Prostate gland (tissue), 2 donors: Measurements from ENCODE around the gene COL4A3. TPM values are rescaled to one million over a fixed set of nuclear protein-coding genes. Genes with fewer than 3 reads are reported as not detected.

Experiments
- DNase-seq: peaks from one replicate; pipeline ENCODE4 v3.0.0-alpha.2; 2019; ENCODE audit warnings: low spot score
- H3K27ac ChIP-seq, 2 donors: fragments of 200-600 bp; sonication (generic); 2 replicates each; pipeline ENCODE4 v1.5.1; 2017 to 2019
- H3K27me3 ChIP-seq: fragments of 200-600 bp; sonication (generic); replicated peaks from 2 replicates; pipeline ENCODE4 v1.5.1; 2019; ENCODE audit not compliant: insufficient read depth
- H3K36me3 ChIP-seq, 2 donors: fragments of 200-600 bp; sonication (generic); 1 replicate in 1 of 2; 2 replicates in 1 of 2; pipeline versions ENCODE4 v1.5.1 to v1.8.1; 2017 to 2019
- H3K4me1 ChIP-seq: fragments of 200-600 bp; sonication (generic); replicated peaks from 2 replicates; pipeline ENCODE4 v1.5.1; 2019
- H3K4me3 ChIP-seq, 2 donors: fragments of 200-600 bp; sonication (generic); 2 replicates each; pipeline ENCODE4 v1.5.1; 2017 to 2019
- H3K9me3 ChIP-seq: fragments of 200-600 bp; sonication (generic); 2 replicates; pipeline ENCODE4 v1.5.1; 2017
- POLR2A ChIP-seq: fragments of 450-650 bp; IDR thresholded peaks from one replicate; pipeline ENCODE4 v1.6.1; 2016; ENCODE audit warnings: antibody characterized with exemption, mild to moderate bottlenecking
- POLR2AphosphoS5 ChIP-seq: sonication (generic); formaldehyde crosslinking; IDR thresholded peaks from one replicate; pipeline ENCODE4 v1.6.1; 2017; ENCODE audit warnings: antibody characterized with exemption
- WGBS: methylation state at CpG from one replicate; pipeline ENCODE4 v1.1.5; 2018; 5-methylcytosine and 5-hydroxymethylcytosine counted together
- intact Hi-C: fragments of 100-400 bp; cut with DNase I; formaldehyde crosslinking; loops from one replicate; pipeline ENCODE4 v1.14.2; 2022
- total RNA-seq, 2 donors: library from RNA; depleted of rRNA; stranded (reverse); fragments of >200 nt; gene quantifications; one replicate each; pipeline ENCODE4 v1.1.0, GENCODE V29; 2016
- TF ChIP-seq, protein P1 (sequence below), 4 experiments: fragments of 200-600 bp in 2 of 4; fragments of 450-650 bp in 2 of 4; sonication (generic) in 2 of 4; IDR thresholded peaks; 1 replicate in 3 of 4; 2 replicates in 1 of 4; pipeline ENCODE4 v1.5.1; 2016 to 2019; ENCODE audit warnings: antibody characterized with exemption in 4 of 4, mild to moderate bottlenecking in 2 of 4, moderate library complexity in 2 of 4

Gene COL4A3
- total RNA-seq, 2 donors from 2014 or later = 3.5 to 7.0 TPM

DNA sequence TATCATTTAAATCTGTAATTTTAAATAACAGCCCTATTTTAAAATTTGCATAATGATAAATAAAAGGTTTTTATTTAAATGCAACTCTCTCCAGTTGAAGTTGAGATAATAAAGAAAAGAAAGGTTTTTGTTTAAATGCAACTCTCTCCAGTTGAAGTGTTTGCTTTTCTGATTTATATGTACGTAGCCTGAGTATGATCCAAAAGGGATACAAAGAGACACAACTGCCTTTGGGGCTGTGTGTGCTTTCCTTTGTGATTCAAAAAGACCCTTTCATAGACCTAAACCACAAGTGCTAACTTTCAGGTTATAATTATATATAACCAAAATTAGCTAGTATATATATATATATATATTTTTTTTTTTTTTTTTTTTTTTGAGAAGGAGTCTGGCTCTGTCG is 84.5 kb downstream of the COL4A3 start:
- no peaks in the 10 kb centered on the region for H3K36me3 ChIP-seq
- no peak for TF ChIP-seq POLR2A
- TF ChIP-seq POLR2AphosphoS5 = no peak
- TF ChIP-seq, protein P1, sequence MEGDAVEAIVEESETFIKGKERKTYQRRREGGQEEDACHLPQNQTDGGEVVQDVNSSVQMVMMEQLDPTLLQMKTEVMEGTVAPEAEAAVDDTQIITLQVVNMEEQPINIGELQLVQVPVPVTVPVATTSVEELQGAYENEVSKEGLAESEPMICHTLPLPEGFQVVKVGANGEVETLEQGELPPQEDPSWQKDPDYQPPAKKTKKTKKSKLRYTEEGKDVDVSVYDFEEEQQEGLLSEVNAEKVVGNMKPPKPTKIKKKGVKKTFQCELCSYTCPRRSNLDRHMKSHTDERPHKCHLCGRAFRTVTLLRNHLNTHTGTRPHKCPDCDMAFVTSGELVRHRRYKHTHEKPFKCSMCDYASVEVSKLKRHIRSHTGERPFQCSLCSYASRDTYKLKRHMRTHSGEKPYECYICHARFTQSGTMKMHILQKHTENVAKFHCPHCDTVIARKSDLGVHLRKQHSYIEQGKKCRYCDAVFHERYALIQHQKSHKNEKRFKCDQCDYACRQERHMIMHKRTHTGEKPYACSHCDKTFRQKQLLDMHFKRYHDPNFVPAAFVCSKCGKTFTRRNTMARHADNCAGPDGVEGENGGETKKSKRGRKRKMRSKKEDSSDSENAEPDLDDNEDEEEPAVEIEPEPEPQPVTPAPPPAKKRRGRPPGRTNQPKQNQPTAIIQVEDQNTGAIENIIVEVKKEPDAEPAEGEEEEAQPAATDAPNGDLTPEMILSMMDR (IDR thresholded peaks at IDR 0.05) = no peak
- H3K4me1 ChIP-seq = no peaks in the 10 kb centered on the region
- DNase-seq = no peak
- no peak overlapping the region for H3K4me3 ChIP-seq
- intact Hi-C loops = no loop called here
- 79% methylated on average over 2 of the region's 2 CpGs for WGBS
- H3K27ac ChIP-seq = no peak overlapping the region
- H3K9me3 ChIP-seq = no peaks in the 10 kb centered on the region
- H3K27me3 ChIP-seq = no peaks in the 10 kb centered on the region

DNA sequence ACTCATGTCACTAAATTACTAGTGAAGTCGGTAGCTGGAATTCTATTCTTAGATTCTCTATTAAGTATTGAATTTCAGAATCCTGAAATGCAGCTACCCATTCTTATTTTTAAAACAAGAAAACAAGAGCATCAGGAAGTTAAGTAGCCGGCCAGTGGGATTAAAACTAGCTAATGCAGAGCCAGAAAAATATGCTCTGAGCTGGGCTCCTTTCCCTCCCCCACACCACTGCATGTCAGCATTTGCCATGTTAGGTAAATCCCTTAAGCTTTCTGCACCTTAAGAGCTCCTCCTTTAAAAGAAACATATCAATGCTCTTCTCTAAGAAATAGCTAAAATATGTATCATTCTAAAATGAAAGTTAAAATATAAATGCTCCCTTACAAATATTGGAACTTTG is 88.4 kb downstream of the COL4A3 start:
- H3K27me3 ChIP-seq = no peaks in the 10 kb centered on the region
- TF ChIP-seq POLR2A (no peak), POLR2AphosphoS5 (no peak)
- TF ChIP-seq, protein P1 (IDR thresholded peaks at IDR 0.05) = no peak
- 51% methylated on average over 2 of the region's 2 CpGs for WGBS
- no peaks in the 10 kb centered on the region for H3K9me3 ChIP-seq
- no peaks in the 10 kb centered on the region for H3K36me3 ChIP-seq
- intact Hi-C loops = no loop called here
- no peaks in the 10 kb centered on the region for H3K4me1 ChIP-seq
- H3K27ac ChIP-seq = no peak overlapping the region
- no peak overlapping the region for H3K4me3 ChIP-seq
- DNase-seq = no peak

DNA sequence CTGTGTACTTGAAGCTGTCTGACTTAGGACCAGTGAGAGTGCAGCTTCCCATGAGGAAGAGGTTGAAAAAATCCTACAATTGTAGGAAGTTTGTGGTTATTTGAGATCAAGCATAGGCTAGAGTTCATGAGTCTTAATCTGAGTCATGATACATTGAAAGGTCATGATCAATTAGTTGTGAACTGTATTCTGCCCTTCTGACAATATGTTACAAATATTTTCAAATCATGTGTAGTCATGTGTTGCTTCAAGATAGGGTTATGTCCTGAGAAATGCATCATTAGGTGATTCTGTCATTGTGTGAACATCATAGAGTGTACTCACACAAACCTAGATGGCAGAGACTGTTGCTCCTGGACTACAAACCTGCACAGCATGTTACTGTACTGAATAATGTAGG is 92.2 kb downstream of the COL4A3 start:
- Histone ChIP-seq H3K4me3 (no peak overlapping the region), H3K36me3 (no peaks in the 10 kb centered on the region), H3K27ac (no peak overlapping the region), H3K27me3 (no peaks in the 10 kb centered on the region), H3K9me3 (no peaks in the 10 kb centered on the region), H3K4me1 (no peaks in the 10 kb centered on the region)
- no peak for DNase-seq
- intact Hi-C loops = no loop called here
- TF ChIP-seq POLR2A (no peak), POLR2AphosphoS5 (no peak)
- TF ChIP-seq, protein P1 (IDR thresholded peaks at IDR 0.05) = no peak

DNA sequence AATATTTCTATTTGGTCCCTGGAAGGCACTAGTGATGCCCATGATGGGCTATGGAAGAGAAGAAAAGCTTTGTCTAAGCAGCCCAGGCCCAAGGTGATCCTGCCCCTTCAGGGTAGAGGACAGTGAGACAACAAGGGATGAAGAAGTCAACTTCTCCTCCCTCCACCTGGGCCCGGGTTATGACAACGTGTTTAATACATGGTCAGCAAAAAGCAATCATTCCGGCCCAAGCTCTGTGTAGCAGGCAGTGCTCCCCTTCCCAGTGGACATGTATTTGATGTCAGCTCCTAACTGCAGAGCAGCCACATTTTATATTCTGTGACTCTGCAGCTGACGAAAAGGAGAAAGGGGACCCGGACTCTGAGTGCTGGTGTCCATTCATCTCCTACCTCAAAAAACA is 93.4 kb downstream of the COL4A3 start:
- Histone ChIP-seq H3K4me3 (no peak overlapping the region), H3K27me3 (no peaks in the 10 kb centered on the region), H3K27ac (no peak overlapping the region), H3K9me3 (no peaks in the 10 kb centered on the region), H3K36me3 (no peaks in the 10 kb centered on the region), H3K4me1 (no peaks in the 10 kb centered on the region)
- WGBS = 86% methylated on average over 5 of the region's 5 CpGs
- no peak for TF ChIP-seq POLR2A
- no peak for TF ChIP-seq POLR2AphosphoS5
- TF ChIP-seq, protein P1 (IDR thresholded peaks at IDR 0.05) = no peak
- DNase-seq = no peak
- intact Hi-C loops = no loop called here

DNA sequence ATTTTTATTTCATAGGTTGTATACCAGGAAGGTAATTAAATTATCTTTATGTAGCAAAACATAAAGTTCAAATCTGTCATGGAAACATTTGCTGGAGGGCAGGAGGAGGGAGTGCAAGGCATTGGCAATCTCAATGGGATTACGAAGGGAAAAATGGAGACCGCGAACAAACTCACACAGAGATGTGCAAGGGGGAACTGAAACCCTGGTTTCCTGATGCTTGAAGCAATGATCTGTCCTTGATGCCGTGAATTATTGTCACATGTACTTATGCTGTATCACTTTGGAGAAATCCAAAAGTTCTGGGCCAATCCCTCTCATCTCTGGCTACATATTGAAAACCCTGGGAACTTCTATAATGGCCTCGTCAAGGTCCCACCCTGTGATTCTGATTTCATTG is 95.6 kb downstream of the COL4A3 start:
- 89% methylated on average over 5 of the region's 5 CpGs for WGBS
- H3K4me3 ChIP-seq = no peak overlapping the region
- intact Hi-C loops = no loop called here
- H3K36me3 ChIP-seq = no peaks in the 10 kb centered on the region
- H3K27me3 ChIP-seq = no peaks in the 10 kb centered on the region
- TF ChIP-seq, protein P1 (IDR thresholded peaks at IDR 0.05) = no peak
- no peak for TF ChIP-seq POLR2A
- TF ChIP-seq POLR2AphosphoS5 = no peak
- H3K27ac ChIP-seq = no peak overlapping the region
- no peaks in the 10 kb centered on the region for H3K9me3 ChIP-seq
- H3K4me1 ChIP-seq = no peaks in the 10 kb centered on the region
- DNase-seq = no peak
